Measurements from ENCODE around the gene ICAM4.

ICAM4 gene

DNA sequence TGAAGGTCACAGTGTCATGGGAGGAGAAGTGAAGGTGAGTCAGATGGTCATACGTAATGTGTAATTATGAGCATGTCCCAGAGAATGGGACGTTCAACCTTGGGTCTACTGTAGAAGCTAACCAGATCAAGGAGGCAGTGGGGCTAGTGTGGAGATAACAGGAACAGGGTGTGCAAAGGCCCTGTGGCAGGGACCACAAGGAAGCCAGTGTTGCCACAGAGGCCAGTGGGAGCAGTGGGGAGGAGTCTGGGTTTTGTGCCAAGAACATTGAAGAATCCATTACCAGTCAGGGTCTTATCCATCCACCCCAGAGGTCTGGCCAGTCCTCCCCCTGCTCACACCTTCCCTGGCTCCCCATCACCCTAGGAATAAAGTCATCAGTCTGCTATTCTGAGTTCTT is 31.4 kb upstream of the ICAM4 start:
- peaks cover 37% of the 10 kb centered on the region for H3K4me1 ChIP-seq (ENCODE audit: control insufficient read depth, low read length)
- no peak overlapping the region for H3K27ac ChIP-seq (ENCODE audit: low read depth, low read length)
- no peaks in the 10 kb centered on the region for H3K27me3 ChIP-seq (ENCODE audit: control insufficient read depth, low read length)
- H3K9me2 ChIP-seq (replicated peaks; ENCODE audit: control insufficient read depth, low read length): no peaks in the 10 kb centered on the region
- peaks cover 45% of the 10 kb centered on the region for H3K79me2 ChIP-seq (ENCODE audit: control insufficient read depth, low read length)
- H3K4me2 ChIP-seq (ENCODE audit: low read length): no peak overlapping the region
- peaks cover 11% of the 10 kb centered on the region; the same call in 1 of the 2 replicates for H3F3A ChIP-seq (ENCODE audit: control insufficient read depth, insufficient read depth)
- TF ChIP-seq, protein P1, sequence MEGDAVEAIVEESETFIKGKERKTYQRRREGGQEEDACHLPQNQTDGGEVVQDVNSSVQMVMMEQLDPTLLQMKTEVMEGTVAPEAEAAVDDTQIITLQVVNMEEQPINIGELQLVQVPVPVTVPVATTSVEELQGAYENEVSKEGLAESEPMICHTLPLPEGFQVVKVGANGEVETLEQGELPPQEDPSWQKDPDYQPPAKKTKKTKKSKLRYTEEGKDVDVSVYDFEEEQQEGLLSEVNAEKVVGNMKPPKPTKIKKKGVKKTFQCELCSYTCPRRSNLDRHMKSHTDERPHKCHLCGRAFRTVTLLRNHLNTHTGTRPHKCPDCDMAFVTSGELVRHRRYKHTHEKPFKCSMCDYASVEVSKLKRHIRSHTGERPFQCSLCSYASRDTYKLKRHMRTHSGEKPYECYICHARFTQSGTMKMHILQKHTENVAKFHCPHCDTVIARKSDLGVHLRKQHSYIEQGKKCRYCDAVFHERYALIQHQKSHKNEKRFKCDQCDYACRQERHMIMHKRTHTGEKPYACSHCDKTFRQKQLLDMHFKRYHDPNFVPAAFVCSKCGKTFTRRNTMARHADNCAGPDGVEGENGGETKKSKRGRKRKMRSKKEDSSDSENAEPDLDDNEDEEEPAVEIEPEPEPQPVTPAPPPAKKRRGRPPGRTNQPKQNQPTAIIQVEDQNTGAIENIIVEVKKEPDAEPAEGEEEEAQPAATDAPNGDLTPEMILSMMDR (IDR thresholded peaks at IDR 0.05; ENCODE audit: low read depth, low read length, poor library complexity, severe bottlenecking): no peak
- TF ChIP-seq EZH2phosphoT487 (IDR thresholded peaks at IDR 0.05; ENCODE audit: borderline replicate concordance, low read length): no peak
- no peaks in the 10 kb centered on the region for H3K9me3 ChIP-seq (ENCODE audit: control insufficient read depth, insufficient read depth, low read length)
- peaks cover 9% of the 10 kb centered on the region; the same call in 1 of the 2 replicates for H4K20me1 ChIP-seq (ENCODE audit: control insufficient read depth, insufficient read depth, low read depth, low read length)
- no peak overlapping the region for H3K4me3 ChIP-seq (ENCODE audit: low read length)
- H3K36me3 ChIP-seq (ENCODE audit: control insufficient read depth, low read length): peaks cover 74% of the 10 kb centered on the region

DNA sequence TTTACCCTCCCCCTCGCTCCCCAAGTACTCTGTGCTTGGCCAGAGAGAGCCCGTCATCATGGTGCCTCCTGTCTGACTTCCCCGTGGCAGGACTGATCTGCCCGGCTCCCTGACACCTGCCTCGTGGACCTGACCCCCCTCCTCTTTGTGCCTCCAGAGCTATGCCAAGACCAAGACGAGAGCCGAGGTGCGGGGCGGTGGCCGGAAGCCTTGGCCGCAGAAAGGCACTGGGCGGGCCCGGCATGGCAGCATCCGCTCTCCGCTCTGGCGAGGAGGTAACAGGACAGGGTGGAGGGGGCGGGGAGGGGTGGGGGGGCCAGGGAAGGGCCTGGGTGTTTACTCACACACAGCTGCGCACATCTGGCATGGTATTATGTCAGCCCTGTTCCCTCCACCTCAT is 30.2 kb upstream of the ICAM4 start:
- TF ChIP-seq, protein P1 (IDR thresholded peaks at IDR 0.05; ENCODE audit: low read depth, low read length, poor library complexity, severe bottlenecking): no peak
- TF ChIP-seq EZH2phosphoT487 (IDR thresholded peaks at IDR 0.05; ENCODE audit: borderline replicate concordance, low read length): no peak
- Histone ChIP-seq H4K20me1 (ENCODE audit: control insufficient read depth, insufficient read depth, low read depth, low read length) (peaks cover 9% of the 10 kb centered on the region; the same call in 1 of the 2 replicates), H3K4me2 (ENCODE audit: low read length) (no peak overlapping the region)

DNA sequence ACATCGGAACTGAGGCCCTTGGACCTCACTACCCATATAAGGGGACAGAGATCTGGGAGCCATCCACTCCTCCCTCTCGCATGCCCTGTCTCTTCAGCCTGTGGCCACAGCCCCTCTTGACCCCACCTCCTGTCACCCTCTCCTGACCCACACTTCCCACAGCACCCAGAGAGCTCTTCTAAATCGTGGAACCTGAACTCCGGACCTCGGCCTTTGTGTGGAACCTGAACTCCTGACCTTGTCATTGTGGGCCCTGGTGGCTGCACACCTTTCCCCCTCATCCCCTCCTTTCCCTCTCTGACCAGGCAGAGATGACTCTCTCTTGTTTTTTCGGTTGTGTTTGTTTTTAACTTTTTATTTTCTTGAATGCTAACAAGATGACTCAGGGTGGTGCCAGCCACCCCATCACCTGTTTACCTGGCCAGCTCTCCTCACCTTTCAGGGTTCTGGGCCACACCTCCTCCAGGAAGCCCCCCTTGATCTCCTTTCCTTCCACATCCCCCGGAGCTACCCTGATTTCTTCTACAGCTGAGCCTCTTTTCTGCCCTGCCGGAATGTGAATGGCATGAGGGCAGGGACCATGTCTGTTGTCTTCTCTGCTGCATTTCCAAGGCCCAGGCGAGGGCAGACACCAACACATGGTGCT is 29.7 kb upstream of the ICAM4 start:
- H3K36me3 ChIP-seq (ENCODE audit: control insufficient read depth, low read length): peaks cover 75% of the 10 kb centered on the region

More for the DNA sequence above, 30.2 kb upstream of the ICAM4 start:
- peaks cover 75% of the 10 kb centered on the region for H3K36me3 ChIP-seq (ENCODE audit: control insufficient read depth, low read length)
- no peak overlapping the region for H3K27ac ChIP-seq (ENCODE audit: low read depth, low read length)
- no peaks in the 10 kb centered on the region for H3K9me2 ChIP-seq (replicated peaks; ENCODE audit: control insufficient read depth, low read length)
- no peaks in the 10 kb centered on the region for H3K27me3 ChIP-seq (ENCODE audit: control insufficient read depth, low read length)
- peaks cover 36% of the 10 kb centered on the region for H3K79me2 ChIP-seq (ENCODE audit: control insufficient read depth, low read length)
- peaks cover 26% of the 10 kb centered on the region for H3K4me1 ChIP-seq (ENCODE audit: control insufficient read depth, low read length)
- peaks cover 11% of the 10 kb centered on the region; the same call in 1 of the 2 replicates for H3F3A ChIP-seq (ENCODE audit: control insufficient read depth, insufficient read depth)
- no peak overlapping the region for H3K4me3 ChIP-seq (ENCODE audit: low read length)
- H3K9me3 ChIP-seq (ENCODE audit: control insufficient read depth, insufficient read depth, low read length): no peaks in the 10 kb centered on the region

More for the DNA sequence above, 29.7 kb upstream of the ICAM4 start:
- no peaks in the 10 kb centered on the region for H3K27me3 ChIP-seq (ENCODE audit: control insufficient read depth, low read length)
- no peak overlapping the region for H3K4me2 ChIP-seq (ENCODE audit: low read length)
- no peak for TF ChIP-seq EZH2phosphoT487 (IDR thresholded peaks at IDR 0.05; ENCODE audit: borderline replicate concordance, low read length)
- TF ChIP-seq, protein P1 (IDR thresholded peaks at IDR 0.05; ENCODE audit: low read depth, low read length, poor library complexity, severe bottlenecking): no peak
- H3K4me3 ChIP-seq (ENCODE audit: low read length): no peak overlapping the region
- no peaks in the 10 kb centered on the region for H3K9me2 ChIP-seq (replicated peaks; ENCODE audit: control insufficient read depth, low read length)
- peaks cover 11% of the 10 kb centered on the region; the same call in 1 of the 2 replicates for H3F3A ChIP-seq (ENCODE audit: control insufficient read depth, insufficient read depth)
- no peak overlapping the region for H3K27ac ChIP-seq (ENCODE audit: low read depth, low read length)
- no peaks in the 10 kb centered on the region for H3K9me3 ChIP-seq (ENCODE audit: control insufficient read depth, insufficient read depth, low read length)
- H4K20me1 ChIP-seq (ENCODE audit: control insufficient read depth, insufficient read depth, low read depth, low read length): peaks cover 9% of the 10 kb centered on the region; the same call in 1 of the 2 replicates
- H3K79me2 ChIP-seq (ENCODE audit: control insufficient read depth, low read length): peaks cover 33% of the 10 kb centered on the region
- peaks cover 26% of the 10 kb centered on the region for H3K4me1 ChIP-seq (ENCODE audit: control insufficient read depth, low read length)

All from DOHH2 (cell line).